PC-3 (cell line): ENCODE data around the gene MTMR2. TPM values are rescaled to one million over a fixed set of nuclear protein-coding genes. Genes with fewer than 3 reads are reported as not detected.
A peak's percentile ranks its signal among the peaks of the same experiment; 100 is the strongest.

Experiments used
- ATAC-seq: fragments of 200-7000 bp; cut with Tn5 transposase; 2 replicates; pipeline ENCODE4 v1.9.1; 2020; ENCODE audit warnings: mild to moderate bottlenecking, moderate library complexity
- BruUV-seq: library from RNA; stranded (reverse); fragments of 400-500 nt; replicated peaks from 2 replicates; lab custom pipeline; 2021; lab: Mats Ljungman, UMichigan
- CTCF ChIA-PET: fragments of 300-600 bp; sonication (Branson Sonifier 250); formaldehyde crosslinking; loops from one replicate; lab custom pipeline; 2022; ENCODE audit warnings: antibody characterized with exemption; lab: Charles Lee
- POLR2A ChIA-PET: fragments of 300-600 bp; sonication (Branson Sonifier 250); formaldehyde crosslinking; loops from one replicate; lab custom pipeline; 2022; ENCODE audit warnings: antibody characterized with exemption; ENCODE audit not compliant: unreplicated experiment; lab: Charles Lee
- DNase-seq: peaks from one replicate; pipeline ENCODE4 v3.0.0-alpha.2; 2015
- H2AFZ ChIP-seq: fragments of 300-600 bp; sonication (generic); 2 replicates; pipeline ENCODE4 v1.6.0; 2016; ENCODE audit warnings: antibody characterized with exemption, low read length
- H3F3A ChIP-seq: fragments of 300-600 bp; sonication (generic); one replicate; pipeline ENCODE4 v1.6.0; 2017; ENCODE audit warnings: antibody characterized with exemption, low read length, control low read depth, mild to moderate bottlenecking; ENCODE audit not compliant: unreplicated experiment
- H3K27ac ChIP-seq: fragments of 300-600 bp; sonication (generic); 2 replicates; pipeline ENCODE4 v1.5.1; 2016; ENCODE audit warnings: mild to moderate bottlenecking, low read length
- H3K27me3 ChIP-seq: fragments of 300-600 bp; sonication (generic); 2 replicates; pipeline ENCODE4 v1.6.1; 2016; ENCODE audit warnings: low read length, mixed read lengths
- H3K36me3 ChIP-seq: fragments of 300-600 bp; sonication (generic); 2 replicates; pipeline ENCODE4 v1.6.1; 2016; ENCODE audit warnings: low read depth, mixed run types, low read length, mixed read lengths
- H3K4me1 ChIP-seq: fragments of 300-600 bp; sonication (generic); 2 replicates; pipeline ENCODE4 v1.5.1; 2016; ENCODE audit warnings: low read length; ENCODE audit not compliant: insufficient read depth
- H3K4me2 ChIP-seq: fragments of 300-600 bp; sonication (generic); 2 replicates; pipeline ENCODE4 v1.6.0; 2016; ENCODE audit warnings: low read length
- H3K4me3 ChIP-seq: fragments of 300-600 bp; sonication (generic); 2 replicates; pipeline ENCODE4 v1.5.1; 2016; ENCODE audit warnings: mild to moderate bottlenecking, low read length, mixed read lengths
- H3K79me2 ChIP-seq: fragments of 300-600 bp; sonication (generic); 2 replicates; pipeline ENCODE4 v1.6.1; 2017; ENCODE audit warnings: low read length, mixed read lengths
- H3K9ac ChIP-seq: fragments of 300-600 bp; sonication (generic); 2 replicates; pipeline ENCODE4 v1.6.0; 2016; ENCODE audit warnings: mild to moderate bottlenecking, low read length
- H3K9me2 ChIP-seq: fragments of 300-600 bp; sonication (generic); replicated peaks from 2 replicates; pipeline ENCODE4 v1.6.1; 2016; ENCODE audit warnings: mixed run types, low read length, mixed read lengths
- H3K9me3 ChIP-seq: fragments of 300-600 bp; sonication (generic); 2 replicates; pipeline ENCODE4 v1.6.1; 2016; ENCODE audit warnings: low read length, mixed read lengths
- H4K20me1 ChIP-seq: fragments of 300-600 bp; sonication (generic); 2 replicates; pipeline ENCODE4 v1.6.1; 2016; ENCODE audit warnings: low read length, mixed read lengths
- CTCF ChIP-seq: fragments of 300-600 bp; sonication (generic); conservative IDR thresholded peaks from 2 replicates; pipeline ENCODE4 v1.5.1; 2017; ENCODE audit warnings: antibody characterized with exemption, low read depth, mild to moderate bottlenecking, low read length
- EZH2 ChIP-seq: fragments of 300-600 bp; sonication (generic); IDR thresholded peaks from one replicate; pipeline ENCODE4 v1.6.1; 2017; ENCODE audit warnings: antibody characterized with exemption, mild to moderate bottlenecking, low read length; ENCODE audit not compliant: unreplicated experiment
- EZH2phosphoT487 ChIP-seq: fragments of 300-600 bp; sonication (generic); IDR thresholded peaks from 2 replicates; pipeline ENCODE4 v1.6.1; 2018; ENCODE audit warnings: mild to moderate bottlenecking, antibody characterized with exemption, low read length, borderline replicate concordance
- intact Hi-C: fragments of 100-400 bp; cut with micrococcal nuclease; formaldehyde crosslinking; loops from 2 replicates; pipeline ENCODE4 v1.9.0; 2023
- total RNA-seq: library from RNA; depleted of rRNA; stranded (reverse); fragments of >200 nt; gene quantifications from 2 replicates; pipeline ENCODE4 v1.2.3, GENCODE V29; 2014

The MTMR2 gene
- total RNA-seq, 1 experiment from 2014 or later: 31.7 TPM

- H4K20me1 ChIP-seq: no peaks in the 10 kb centered on the region
- no peak overlapping the region for H3K9ac ChIP-seq
- DNase-seq: no peak
- no peak for ATAC-seq
- H3K36me3 ChIP-seq: peaks cover 56% of the 10 kb centered on the region
- POLR2A ChIA-PET: interaction anchor here (0.7 kb wide), 1 partner anchor 372 kb away, joined by 4 read pairs; no protein-coding TSS in a partner anchor
- no peaks in the 10 kb centered on the region for H3K27me3 ChIP-seq
- peaks cover 14% of the 10 kb centered on the region for H3F3A ChIP-seq
- no TSS peak for BruUV-seq
- H3K9me3 ChIP-seq: no peaks in the 10 kb centered on the region
- H3K27ac ChIP-seq: no peak overlapping the region
- no peak overlapping the region for H3K4me2 ChIP-seq
- H2AFZ ChIP-seq: no peak overlapping the region
- CTCF ChIA-PET: interaction anchor here (0.5 to 1.7 kb wide), 8 partner anchors 14 to 727 kb away, joined by 3 to 19 read pairs (median 4); partner anchors contain the start of genes CCDC82, JRKL and MAML2
- H3K9me2 ChIP-seq: no peaks in the 10 kb centered on the region
- intact Hi-C loops: loop anchor here (5.0 to 10.0 kb wide), 2 partner anchors 312 to 369 kb away; no protein-coding TSS in a partner anchor
- TF ChIP-seq EZH2 (no peak), CTCF (no peak), EZH2phosphoT487 (no peak)
- no peaks in the 10 kb centered on the region for H3K79me2 ChIP-seq
- peaks cover 40% of the 10 kb centered on the region for H3K4me1 ChIP-seq
- H3K4me3 ChIP-seq: no peak overlapping the region
Observed at GRCh38 chr11:95835351-95835750, 88.6 kb downstream of the MTMR2 start.

DNA sequence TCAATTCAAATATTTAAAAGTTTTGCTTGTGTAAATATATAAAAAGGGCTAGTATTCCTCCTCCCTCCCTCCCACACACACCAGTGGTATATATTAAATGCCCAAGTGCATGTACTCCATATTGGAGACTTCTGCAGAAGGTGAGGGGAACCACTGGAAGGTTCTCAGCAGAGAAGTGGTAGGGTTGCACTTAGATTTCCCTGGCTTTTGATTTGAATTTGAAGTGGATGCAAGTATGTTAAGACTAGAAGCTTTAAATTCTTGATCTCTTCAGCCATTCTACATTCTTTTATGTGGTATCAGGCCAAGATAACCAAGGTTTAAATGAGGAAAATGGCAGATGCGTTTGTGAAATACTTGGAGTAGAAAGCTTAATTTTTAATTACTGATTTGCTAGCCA, 90.5 kb downstream of the MTMR2 start:
- peaks cover 40% of the 10 kb centered on the region for H3K4me1 ChIP-seq
- TF ChIP-seq EZH2: no peak
- no peak for TF ChIP-seq EZH2phosphoT487
- no peak for TF ChIP-seq CTCF
- peaks cover 56% of the 10 kb centered on the region for H3K36me3 ChIP-seq
- peak; percentile 9 for ATAC-seq
- ChIA-PET POLR2A (no interaction called here), CTCF (interaction anchor here (1.1 kb wide), 1 partner anchor 16 kb away, joined by 8 read pairs; no protein-coding TSS in a partner anchor)
- H3K9me3 ChIP-seq: no peaks in the 10 kb centered on the region
- H4K20me1 ChIP-seq: no peaks in the 10 kb centered on the region
- peak overlapping the region; percentile 74 for H3K27ac ChIP-seq
- H3K27me3 ChIP-seq: no peaks in the 10 kb centered on the region
- DNase-seq: no peak
- H3F3A ChIP-seq: peaks cover 14% of the 10 kb centered on the region
- peak overlapping the region; percentile 29 for H3K4me2 ChIP-seq
- no peaks in the 10 kb centered on the region for H3K9me2 ChIP-seq
- intact Hi-C loops: loop anchor here (5.0 to 10.0 kb wide), 2 partner anchors 371 to 681 kb away; no protein-coding TSS in a partner anchor
- BruUV-seq: no TSS peak
- H2AFZ ChIP-seq: no peak overlapping the region
- no peak overlapping the region for H3K9ac ChIP-seq
- H3K4me3 ChIP-seq: no peak overlapping the region
- no peaks in the 10 kb centered on the region for H3K79me2 ChIP-seq

GRCh38 chr11:95832763-95833162, 91.1 kb downstream of the MTMR2 start:
- Histone ChIP-seq H3K36me3 (peaks cover 50% of the 10 kb centered on the region), H3F3A (peaks cover 14% of the 10 kb centered on the region), H3K27me3 (no peaks in the 10 kb centered on the region), H3K9me2 (no peaks in the 10 kb centered on the region), H3K27ac (peak overlapping the region; percentile 74), H3K9me3 (no peaks in the 10 kb centered on the region), H2AFZ (no peak overlapping the region), H3K9ac (peak overlapping the region; percentile 24; the same call in 1 of the 2 replicates), H4K20me1 (no peaks in the 10 kb centered on the region), H3K79me2 (no peaks in the 10 kb centered on the region), H3K4me1 (peaks cover 40% of the 10 kb centered on the region), H3K4me2 (peak overlapping the region; percentile 29), H3K4me3 (no peak overlapping the region)
- intact Hi-C loops: loop anchor here (5.0 to 10.0 kb wide), 2 partner anchors 372 to 680 kb away; no protein-coding TSS in a partner anchor
- CTCF ChIA-PET: interaction anchor here (1.1 kb wide), 1 partner anchor 17 kb away, joined by 8 read pairs; no protein-coding TSS in a partner anchor
- BruUV-seq: no TSS peak
- DNase-seq (peak; percentile 84), ATAC-seq (peak; percentile 82)
- POLR2A ChIA-PET: no interaction called here
- TF ChIP-seq EZH2 (no peak), CTCF (no peak), EZH2phosphoT487 (no peak)
